NCI-H69 (cell line): ENCODE measurements around the gene CDCA5.
"Not testable (repeated sequence)": the region's sequence is repeated elsewhere in the genome, so short reads cannot be mapped to it uniquely, and the experiment has no call there.

Experiments used
- DNase-seq: peaks from one replicate; lab custom pipeline; 2025; lab: John Stamatoyannopoulos, UW

Gene CDCA5

GRCh38 chr11:65118891-65119669 lies 35.2 kb upstream of the CDCA5 start:
- not testable (repeated sequence) for DNase-seq

DNA sequence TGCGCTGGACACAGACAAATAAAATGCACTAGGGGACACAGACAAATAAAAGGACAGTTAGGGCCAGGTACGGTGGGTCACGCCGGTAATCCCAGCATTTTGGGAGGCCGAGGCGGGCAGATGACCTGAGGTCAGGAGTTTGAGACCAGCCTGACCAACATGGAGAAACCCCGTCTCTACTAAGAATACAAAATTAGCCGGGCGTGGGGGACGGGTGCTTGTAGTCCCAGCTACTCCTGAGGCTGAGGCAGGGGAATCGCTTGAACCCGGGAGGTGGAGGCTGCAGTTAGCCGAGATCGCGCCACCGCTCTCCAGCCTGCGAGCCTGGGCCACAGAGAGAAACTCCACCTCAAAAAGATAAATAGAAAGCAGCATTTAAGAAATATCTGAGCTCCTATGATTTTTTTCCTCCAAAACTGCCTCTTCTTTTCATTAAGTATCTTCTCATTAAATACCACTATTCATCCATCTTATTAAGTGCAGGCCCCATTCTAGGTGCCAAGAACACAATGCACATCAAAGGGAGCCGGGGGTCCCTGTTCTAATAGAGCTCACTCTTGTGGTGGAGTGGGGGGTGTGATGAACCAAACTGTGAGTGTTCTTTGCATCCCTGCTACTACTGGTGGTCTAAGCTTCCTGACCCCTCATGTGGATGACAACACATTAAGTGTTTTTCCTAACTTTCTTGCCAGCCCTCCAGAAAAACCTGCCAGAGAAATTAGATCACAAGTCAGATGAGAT lies 34.4 kb upstream of the CDCA5 start:
- no peak for DNase-seq

DNA sequence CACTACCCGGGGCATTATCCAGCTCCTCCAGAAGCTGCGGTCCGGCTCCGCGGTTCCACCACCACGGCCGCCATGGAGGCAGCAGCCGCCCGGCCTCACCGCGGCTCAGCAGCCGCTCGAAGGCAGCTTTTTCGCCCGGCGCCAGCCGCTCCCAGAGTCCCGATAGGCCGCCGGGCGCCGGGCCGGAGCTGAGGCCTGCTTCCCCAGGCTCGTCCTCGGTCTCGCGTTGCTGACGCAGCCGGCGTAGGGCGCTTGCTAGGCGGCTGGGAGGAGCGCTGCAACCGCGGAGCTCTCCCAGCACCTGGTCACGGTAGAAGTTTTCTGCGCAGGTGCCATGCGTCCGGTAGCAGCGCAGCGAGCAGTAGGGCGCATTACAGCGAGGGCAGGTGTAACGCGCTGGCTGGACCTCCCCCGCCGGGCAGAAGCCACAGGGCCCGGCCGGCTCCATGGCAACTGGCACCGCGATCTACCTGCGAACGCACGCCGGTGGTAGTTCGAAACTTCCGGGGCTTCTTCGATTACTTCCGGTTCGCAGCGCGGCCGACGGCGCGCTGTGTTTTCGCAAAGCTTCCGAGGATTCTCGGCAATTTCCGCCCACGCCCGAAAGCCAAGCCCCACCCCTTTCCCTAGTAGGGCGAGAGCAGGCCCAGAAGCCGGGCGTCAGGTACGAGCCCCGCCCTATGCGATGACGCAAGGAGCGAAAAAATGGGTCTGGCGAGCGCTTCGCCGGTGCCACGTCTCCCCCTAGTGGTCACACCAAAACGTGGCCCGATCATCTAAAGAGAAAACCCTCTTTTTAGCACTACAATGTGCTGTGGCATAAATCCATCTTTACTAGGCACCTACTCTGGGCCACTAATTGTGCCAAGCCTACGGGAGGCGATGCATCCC lies 33.6 kb upstream of the CDCA5 start, which contains the start of gene ZNHIT2:
TSS of gene ZNHIT2 (minus strand) at position 496 of the 891 bp plus-strand sequence. CDS start at position 448, 48 bp downstream.
- peak; percentile 100 for DNase-seq

DNA sequence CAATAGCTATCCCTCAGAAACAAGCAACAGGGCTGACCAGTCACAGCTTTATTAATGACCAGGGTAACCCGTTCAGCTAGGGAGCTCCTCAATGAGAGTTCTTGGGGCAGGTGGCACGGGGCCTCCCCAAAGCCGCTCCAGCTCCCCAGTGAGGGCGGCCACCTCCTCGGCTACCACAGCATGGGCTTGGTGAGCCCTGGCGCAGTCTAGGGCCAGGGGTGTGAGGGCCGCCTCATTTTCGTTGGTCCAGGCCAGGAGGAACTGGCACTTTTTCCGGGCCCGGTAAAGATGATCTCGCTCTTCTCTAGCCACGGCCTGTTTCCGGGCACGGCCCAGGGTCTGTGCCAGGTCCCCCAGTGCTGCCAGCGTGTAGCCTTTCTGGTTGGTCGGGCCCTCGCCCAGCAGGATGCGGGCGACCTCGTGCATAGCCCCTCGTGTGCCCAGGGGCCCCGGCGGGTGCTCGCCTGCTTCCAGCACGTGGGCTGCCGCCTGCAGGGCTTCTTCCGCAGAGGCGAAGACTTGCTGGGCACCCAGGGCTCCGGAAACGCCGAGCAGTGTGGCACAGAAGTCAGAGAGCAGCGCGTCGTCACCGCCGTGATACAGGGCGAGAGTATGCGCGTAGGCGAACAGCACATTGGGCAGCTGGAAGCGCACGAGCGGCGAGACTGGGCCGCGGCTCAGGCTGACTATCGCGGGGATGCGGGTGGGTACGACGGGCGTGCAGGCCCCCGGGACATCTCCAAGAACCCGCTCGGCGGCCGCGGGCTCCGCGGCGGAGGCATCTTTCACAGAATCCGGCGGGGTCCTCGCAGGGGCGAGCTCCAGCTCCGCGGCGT lies 32.7 kb upstream of the CDCA5 start:
- DNase-seq: peak; percentile 71

DNA sequence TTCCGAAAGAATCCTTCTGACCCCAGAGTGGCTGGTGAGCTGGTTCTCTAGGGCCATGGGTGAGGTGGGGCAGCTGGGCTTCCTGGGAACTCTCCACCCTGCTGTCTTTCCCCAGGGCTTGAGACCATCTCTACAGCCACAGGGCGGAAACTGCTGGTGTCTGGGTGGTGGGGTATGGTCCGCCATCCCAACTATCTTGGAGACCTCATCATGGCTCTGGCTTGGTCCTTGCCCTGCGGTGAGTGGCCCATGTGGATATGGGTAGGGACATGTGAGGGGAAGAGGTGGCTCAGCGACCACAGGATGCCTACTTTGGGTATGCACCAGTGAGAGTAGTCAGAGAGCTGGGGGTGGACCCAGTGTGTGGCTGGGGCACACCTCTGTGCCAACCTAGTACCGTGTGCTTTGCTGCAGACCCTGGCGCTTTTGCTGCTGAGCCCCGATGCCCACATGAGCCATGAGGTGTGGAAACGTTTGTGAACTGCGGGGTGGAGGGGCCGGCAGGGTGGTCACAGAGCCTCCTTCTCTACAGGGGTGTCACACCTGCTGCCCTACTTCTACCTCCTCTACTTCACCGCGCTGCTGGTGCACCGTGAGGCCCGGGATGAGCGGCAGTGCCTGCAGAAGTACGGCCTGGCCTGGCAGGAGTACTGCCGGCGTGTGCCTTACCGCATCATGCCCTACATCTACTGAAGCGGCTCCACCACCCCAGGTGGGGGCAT lies 31.7 kb upstream of the CDCA5 start:
- DNase-seq: no peak

DNA sequence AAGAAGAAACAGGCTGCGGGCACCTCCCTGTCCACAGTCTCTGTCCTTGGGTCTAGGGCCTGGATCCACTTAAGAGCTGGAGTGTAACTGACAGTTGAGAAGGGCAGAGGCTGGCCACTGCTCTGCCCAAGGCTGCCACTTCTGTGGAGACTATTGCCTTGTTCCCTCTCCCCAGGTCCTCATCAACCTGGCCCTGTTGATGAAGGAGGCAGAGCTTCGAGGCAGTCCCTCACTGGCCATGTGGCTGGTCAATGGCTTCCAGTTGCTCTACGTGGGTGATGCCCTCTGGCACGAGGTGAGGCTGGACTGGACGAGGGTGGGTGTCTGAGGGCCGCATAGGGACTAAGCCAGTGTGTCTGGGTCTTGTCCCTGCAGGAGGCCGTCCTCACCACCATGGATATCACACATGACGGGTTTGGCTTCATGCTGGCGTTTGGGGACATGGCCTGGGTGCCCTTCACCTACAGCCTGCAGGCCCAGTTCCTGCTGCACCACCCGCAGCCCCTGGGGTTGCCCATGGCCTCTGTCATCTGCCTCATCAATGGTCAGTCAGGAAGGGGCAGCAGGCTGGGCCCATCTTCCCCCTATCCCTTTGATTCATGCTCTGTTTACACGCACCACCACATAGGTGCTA lies 30.8 kb upstream of the CDCA5 start:
- no peak for DNase-seq

DNA sequence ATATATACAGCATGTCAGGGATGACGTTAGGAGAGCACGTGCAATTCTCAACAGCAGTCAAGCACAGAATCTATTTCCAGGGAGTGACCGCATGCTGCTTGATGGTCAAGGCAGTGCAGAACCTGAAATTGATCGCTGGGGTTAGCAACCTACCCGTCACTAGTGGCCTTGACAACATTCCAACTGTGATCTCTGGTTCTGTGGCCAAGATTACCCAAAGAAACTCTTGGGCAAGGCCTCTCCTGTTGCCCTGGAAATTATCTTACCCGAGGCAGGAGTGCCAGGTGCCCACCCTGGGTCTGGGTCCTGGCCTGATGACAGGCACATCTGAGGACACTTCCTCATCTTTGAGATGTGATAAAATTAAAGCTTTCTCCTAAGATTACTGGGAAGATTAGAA lies 30.0 kb upstream of the CDCA5 start:
- DNase-seq: no peak

DNA sequence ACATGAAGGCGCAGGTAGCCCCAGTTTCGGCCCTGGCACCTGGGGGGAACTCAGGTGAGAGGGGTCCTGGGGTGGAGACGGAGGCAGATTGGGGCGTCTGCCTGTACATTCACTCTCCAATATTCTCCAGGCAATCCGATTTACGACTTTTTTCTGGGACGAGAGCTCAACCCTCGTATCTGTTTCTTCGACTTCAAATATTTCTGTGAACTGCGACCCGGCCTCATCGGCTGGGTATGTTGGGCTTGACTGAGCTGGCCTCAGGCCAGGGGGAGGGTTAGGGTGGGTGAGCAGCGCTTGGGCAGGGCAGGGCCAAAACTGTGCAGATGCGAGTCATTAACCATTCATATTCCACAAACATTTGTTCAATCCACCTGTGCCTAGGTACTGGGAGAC lies 29.5 kb upstream of the CDCA5 start:
- DNase-seq: peak; percentile 63

DNA sequence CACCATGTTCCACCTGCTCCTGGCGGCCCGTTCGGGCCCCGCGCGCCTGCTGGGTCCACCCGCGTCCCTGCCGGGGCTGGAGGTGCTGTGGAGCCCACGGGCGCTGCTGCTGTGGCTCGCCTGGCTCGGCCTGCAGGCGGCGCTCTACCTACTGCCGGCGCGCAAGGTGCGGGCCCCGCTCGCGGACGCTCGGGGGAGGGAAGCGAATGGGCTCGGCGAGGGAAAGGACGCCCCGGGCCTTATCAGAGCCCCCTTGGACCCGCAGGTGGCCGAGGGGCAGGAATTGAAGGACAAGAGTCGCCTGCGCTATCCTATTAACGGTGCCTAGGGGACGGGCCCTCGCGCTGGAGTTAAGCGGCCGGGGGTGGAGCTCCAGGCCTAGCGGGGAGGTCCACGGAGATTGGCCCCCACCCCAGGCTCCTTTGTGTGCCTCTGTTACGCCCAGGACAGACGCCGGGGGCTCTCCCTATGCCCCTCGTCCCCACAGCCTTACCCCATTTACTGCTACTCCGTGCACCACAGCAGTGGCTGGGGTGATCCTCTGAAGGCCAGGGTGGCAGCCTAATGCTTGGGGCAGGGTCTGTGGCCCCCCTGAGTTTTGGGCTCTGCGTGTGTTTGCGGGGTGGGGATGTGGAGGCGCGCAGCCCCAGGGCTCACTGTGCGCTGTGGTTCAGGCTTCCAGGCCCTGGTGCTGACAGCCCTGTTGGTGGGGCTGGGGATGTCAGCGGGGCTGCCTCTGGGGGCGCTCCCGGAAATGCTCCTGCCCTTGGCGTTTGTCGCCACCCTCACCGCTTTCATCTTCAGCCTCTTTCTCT lies 28.9 kb upstream of the CDCA5 start:
- DNase-seq: peak; percentile 86

DNA sequence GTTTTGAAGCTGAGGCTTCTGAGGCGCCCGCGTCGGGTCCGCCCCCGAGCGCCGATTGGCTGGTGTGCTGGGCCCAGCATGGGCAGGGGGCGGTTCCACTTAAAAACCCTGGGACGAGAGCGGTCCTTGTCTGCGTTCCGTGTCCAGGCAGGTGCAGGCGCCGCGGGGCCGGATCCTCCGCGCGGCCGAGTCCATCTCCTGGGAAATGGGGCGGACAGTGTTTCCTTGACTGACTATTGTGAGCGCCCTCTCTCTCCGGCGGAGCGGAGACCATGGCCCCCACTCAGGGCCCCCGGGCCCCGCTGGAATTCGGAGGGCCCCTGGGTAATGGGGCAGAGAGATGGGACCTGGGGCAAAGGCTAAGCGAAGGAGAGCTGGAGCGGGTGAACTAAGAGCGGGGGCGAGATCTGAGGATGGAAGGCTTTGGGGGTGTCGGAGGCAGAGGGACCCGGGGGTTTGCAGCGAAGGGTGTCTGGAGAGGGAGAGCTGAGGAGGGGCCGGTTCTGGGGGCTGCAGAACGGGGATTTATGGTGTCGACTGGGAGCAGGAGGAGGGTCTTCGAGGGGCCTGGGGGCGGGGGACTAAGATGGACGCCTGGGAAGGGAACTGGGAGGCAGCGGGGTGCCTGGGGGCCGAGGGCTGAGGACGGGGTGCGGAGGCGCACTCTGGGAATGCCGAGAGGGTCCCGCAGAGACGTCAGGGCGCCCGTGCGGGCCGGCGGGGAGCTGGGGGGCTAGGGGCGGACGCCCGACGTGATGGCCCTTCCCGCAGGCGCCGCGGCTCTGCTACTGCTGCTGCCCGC lies 28.1 kb upstream of the CDCA5 start, which contains the start of gene TM7SF2:
TSS of gene TM7SF2 (plus strand) at position 129 of the 802 bp plus-strand sequence. CDS start at position 273, 144 bp downstream.
- DNase-seq: peak; percentile 99

DNA sequence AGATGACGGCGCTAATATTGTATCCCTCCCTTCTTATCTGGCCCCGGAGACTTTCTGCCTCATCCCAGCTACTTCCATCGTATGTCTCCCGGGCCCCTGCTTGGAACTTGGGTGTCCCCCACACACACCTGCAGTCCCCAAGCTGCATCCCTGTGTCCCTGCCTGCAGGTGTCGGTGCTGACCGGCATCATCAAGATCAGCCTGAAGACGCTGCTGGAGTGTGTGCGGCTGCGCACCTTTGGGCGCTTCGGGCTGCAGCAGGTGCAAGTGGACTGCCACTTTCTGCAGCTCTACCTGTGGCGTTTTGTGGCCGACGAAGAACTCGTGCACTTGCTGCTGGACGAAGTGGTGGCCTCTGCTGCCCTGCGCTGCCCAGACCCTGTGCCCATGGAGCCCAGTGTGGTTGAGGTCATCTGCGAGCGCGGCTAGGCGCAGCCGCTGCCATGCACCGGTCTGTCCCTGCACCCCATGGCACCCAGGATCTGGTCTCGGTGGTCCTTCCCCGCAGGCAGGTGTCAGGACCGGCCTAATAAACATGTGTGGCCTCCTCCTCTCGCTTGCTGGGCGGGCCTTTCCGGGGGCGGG lies 27.4 kb upstream of the CDCA5 start:
- DNase-seq: no peak

DNA sequence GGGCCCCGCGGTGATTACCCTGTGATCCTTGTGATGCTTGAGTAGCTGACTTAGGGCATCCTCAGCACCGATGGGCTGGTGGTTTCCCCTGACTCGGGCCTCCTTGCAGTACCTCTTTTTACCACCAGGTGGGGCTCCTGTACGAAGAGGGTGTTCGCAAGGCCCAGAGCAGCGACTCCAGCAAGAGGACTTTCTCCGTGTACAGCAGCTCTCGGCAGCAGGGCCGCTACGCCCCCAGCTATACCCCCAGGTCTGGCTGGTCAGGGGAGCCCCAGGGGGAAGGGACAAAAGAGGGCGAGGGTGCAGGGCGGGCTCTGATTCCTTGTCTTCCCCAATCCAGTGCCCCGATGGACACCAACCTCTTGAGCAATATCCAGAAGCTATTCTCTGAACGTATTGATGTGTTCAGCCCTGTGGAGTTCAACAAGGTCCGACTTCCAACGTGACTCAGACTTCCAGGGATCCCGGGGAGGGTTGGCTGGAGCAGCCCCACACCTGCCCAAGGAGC lies 26.6 kb upstream of the CDCA5 start:
- peak; percentile 83 for DNase-seq

DNA sequence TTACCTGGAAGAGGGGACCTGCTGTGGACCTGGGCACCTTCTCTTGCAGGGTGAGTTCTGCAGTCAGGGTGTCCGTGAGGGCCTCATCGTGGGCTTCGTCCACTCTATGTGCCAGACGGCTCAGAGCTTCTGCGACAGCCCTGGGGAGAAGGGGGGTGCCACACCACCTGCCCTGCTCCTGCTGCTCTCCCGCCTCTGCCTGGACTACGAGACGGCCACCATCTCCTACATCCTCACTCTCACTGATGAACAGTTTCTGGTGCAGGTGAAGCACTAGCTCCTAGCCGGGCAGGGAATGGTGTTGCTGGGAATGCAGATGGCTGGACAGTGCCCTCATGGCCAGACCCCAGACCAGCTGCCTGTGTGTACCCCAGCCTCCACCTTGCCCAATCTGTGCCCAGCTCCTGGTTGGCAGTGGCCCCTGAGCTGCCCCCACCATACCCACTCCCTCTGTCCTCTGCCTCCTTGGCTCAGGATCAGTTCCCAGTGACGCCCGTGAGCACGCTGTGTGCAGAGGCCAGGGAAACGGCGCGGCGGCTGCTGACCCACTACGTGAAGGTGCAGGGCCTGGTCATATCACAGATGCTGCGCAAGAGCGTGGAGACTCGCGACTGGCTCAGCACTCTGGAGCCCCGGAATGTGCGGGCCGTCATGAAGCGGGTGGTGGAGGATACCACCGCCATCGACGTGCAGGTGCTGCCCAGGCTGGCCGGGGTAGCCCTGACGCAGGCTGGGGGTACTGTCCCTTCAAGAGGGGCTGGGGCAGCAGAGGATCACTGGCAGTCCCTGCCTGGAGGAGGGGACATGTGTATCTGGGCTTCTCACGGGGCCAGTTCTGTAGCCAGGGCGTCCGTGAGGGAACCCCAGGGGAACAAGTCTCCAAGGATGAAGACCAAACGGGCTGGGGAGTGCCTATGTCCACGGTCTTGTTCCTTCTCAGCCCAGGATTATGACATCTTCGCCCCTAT lies 25.7 kb upstream of the CDCA5 start:
- no peak for DNase-seq

GRCh38 chr11:65108469-65109123 lies 24.8 kb upstream of the CDCA5 start:
- no peak for DNase-seq

- DNase-seq: no peak
Measured at GRCh38 chr11:65107751-65108468, 24.1 kb upstream of the CDCA5 start.
